ENCODE results near the gene PDZD7.
A peak's percentile ranks its signal among the peaks of the same experiment; 100 is the strongest.

The PDZD7 gene

DNA sequence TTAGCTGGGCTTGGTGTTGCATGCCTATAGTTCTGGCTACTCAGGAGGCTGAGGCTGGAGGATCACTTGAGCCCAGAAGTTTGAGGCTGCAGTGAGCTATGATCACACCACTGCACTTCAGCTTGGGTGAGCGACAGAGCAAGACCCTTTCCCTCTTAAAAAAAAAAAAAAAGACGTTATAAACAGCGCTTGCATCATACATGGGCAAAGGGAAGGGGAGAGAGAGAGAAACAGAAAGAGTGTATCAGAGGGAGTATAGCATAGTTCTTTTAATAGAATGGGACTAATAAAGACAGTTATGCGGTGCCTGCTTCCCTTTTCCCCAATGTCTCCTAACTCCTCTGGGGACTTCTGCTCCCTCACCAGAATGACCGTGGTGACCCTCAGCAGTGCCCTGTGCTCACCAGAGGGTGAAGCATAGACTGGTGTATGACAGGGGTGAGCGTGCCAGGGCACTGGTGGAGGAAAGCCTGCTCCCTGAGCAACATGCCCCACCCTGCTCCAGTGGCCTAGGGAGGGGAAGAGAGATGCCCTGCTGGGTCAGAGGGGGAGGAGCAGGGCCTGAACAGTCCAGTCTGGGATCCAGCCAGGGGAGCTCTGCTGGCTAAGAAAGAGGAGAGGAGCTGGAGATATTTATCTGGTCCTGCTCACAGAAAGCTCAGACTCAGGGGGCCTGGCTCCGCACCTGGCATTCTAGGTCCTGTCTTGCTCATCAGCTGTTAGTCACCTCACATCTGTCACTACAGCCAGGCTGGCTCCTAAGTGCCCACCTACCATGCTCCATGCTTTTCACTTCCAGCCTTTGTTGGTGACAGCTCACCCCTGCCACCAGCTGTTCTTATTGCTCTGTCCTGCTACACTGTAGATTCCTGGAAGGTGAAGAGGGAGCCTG, 2.2 kb downstream of the PDZD7 start:
- 95% methylated on average over 4 of the region's 7 CpGs for WGBS
- Histone ChIP-seq H3K18ac (ENCODE audit: low read depth in 1 of 2, low read length in 2 of 2) (no peak overlapping the region), H4K8ac (ENCODE audit: low read length) (no peak overlapping the region)

DNA sequence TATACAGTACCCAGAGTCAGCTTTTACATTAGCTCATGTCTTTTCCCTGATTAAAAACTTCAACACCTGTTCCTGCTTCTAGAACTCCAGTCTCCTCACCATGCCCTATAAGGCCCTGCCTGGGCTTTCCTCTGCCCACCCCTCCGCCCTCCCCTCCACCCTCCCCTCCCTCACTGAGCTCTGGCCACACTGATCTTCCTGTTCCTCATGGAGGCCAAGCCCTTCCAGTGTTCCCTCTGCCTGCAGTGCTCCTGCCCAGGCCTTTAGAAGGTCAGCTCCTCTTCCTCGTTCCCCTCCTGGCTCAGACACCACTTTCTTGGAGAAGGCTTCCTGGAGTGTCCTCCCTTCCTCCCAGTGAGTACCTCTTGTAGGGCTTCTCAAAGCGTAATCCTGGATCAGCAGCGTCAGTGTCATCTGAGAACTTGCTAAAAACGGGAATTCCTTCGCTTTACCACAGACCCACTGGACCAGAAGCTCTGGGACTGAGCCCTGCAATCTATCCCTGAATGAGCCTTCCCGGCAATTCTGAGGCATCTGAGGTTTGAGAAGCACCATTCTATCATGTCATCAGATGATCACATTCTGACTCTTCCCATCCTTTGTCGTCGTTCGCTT, 3.7 kb downstream of the PDZD7 start:
- H3K9me3 ChIP-seq (ENCODE audit: control insufficient read depth, low read length): no peaks in the 10 kb centered on the region
- no peak overlapping the region for H3K4me3 ChIP-seq (ENCODE audit: insufficient read depth in 1 of 2, low read depth in 1 of 2, low read length in 2 of 2)
- 74% methylated on average over 10 of the region's 10 CpGs for WGBS
- H2AK5ac ChIP-seq (ENCODE audit: low read length, severe bottlenecking): no peak overlapping the region
- no peak overlapping the region for H2BK15ac ChIP-seq (ENCODE audit: low read depth, poor library complexity, severe bottlenecking)
- no peak overlapping the region for H3K14ac ChIP-seq (ENCODE audit: low read length in 2 of 2)
- peaks cover 0 to 14% of the 10 kb centered on the region in 2 experiments for H3K27me3 ChIP-seq (ENCODE audit: control insufficient read depth in 1 of 2, insufficient read depth in 1 of 2, low read length in 2 of 2)
- no peak overlapping the region for H3K23ac ChIP-seq (ENCODE audit: low read length in 2 of 2)
- DNase-seq: no peak
- no peak overlapping the region for H2BK5ac ChIP-seq (ENCODE audit: low read depth, low read length, poor library complexity, severe bottlenecking)
- H4K8ac ChIP-seq (ENCODE audit: low read length): no peak overlapping the region
- no peak overlapping the region for H2BK120ac ChIP-seq (ENCODE audit: low read depth, low read length)
- no peak overlapping the region for H3K4ac ChIP-seq (ENCODE audit: low read depth in 1 of 2, low read length in 2 of 2)
- H3K4me2 ChIP-seq (ENCODE audit: low read length, poor library complexity, severe bottlenecking): no peak overlapping the region
- no peak overlapping the region for H2AFZ ChIP-seq (ENCODE audit: low read depth, low read length)
- H3K4me1 ChIP-seq (ENCODE audit: control insufficient read depth, insufficient read depth, low read depth, low read length): peaks cover 22% of the 10 kb centered on the region
- H3K79me1 ChIP-seq (replicated peaks; ENCODE audit: low read length, poor library complexity, severe bottlenecking): peaks cover 2% of the 10 kb centered on the region
- no peak overlapping the region for H3K27ac ChIP-seq (ENCODE audit: low read length, poor library complexity, severe bottlenecking)
- H2BK12ac ChIP-seq (ENCODE audit: low read length in 2 of 2): no peak overlapping the region
- H3K9ac ChIP-seq (ENCODE audit: low read length): no peak overlapping the region
- H4K91ac ChIP-seq (ENCODE audit: low read length): no peak overlapping the region
- H3K18ac ChIP-seq (ENCODE audit: low read depth in 1 of 2, low read length in 2 of 2): no peak overlapping the region
- H3K36me3 ChIP-seq (ENCODE audit: control insufficient read depth in 1 of 2, insufficient read depth in 2 of 2, low read depth in 1 of 2, low read length in 2 of 2): peaks cover 0 to 5% of the 10 kb centered on the region in 2 experiments

More for the DNA sequence above, 2.2 kb downstream of the PDZD7 start:
- peaks cover 2% of the 10 kb centered on the region for H3K79me1 ChIP-seq (replicated peaks; ENCODE audit: low read length, poor library complexity, severe bottlenecking)
- no peak for DNase-seq
- no peak overlapping the region for H3K14ac ChIP-seq (ENCODE audit: low read length in 2 of 2)
- H3K4ac ChIP-seq (ENCODE audit: low read depth in 1 of 2, low read length in 2 of 2): no peak overlapping the region
- no peak overlapping the region for H2AK5ac ChIP-seq (ENCODE audit: low read length, severe bottlenecking)
- H3K23ac ChIP-seq (ENCODE audit: low read length in 2 of 2): no peak overlapping the region
- H4K91ac ChIP-seq (ENCODE audit: low read length): no peak overlapping the region
- H3K9me3 ChIP-seq (ENCODE audit: control insufficient read depth, low read length): no peaks in the 10 kb centered on the region
- H3K27me3 ChIP-seq (ENCODE audit: control insufficient read depth in 1 of 2, insufficient read depth in 1 of 2, low read length in 2 of 2): peaks cover 0 to 14% of the 10 kb centered on the region in 2 experiments
- no peaks in the 10 kb centered on the region for H3K36me3 ChIP-seq (ENCODE audit: control insufficient read depth in 1 of 2, insufficient read depth in 2 of 2, low read depth in 1 of 2, low read length in 2 of 2)
- H3K4me3 ChIP-seq (ENCODE audit: insufficient read depth in 1 of 2, low read depth in 1 of 2, low read length in 2 of 2): no peak overlapping the region
- H3K27ac ChIP-seq (ENCODE audit: low read length, poor library complexity, severe bottlenecking): no peak overlapping the region
- no peak overlapping the region for H2BK5ac ChIP-seq (ENCODE audit: low read depth, low read length, poor library complexity, severe bottlenecking)
- H3K9ac ChIP-seq (ENCODE audit: low read length): peak overlapping the region; percentile 9
- no peak overlapping the region for H3K4me2 ChIP-seq (ENCODE audit: low read length, poor library complexity, severe bottlenecking)
- no peak overlapping the region for H2BK12ac ChIP-seq (ENCODE audit: low read length in 2 of 2)
- H2AFZ ChIP-seq (ENCODE audit: low read depth, low read length): no peak overlapping the region
- no peak overlapping the region for H2BK15ac ChIP-seq (ENCODE audit: low read depth, poor library complexity, severe bottlenecking)
- no peak overlapping the region for H2BK120ac ChIP-seq (ENCODE audit: low read depth, low read length)
- H3K4me1 ChIP-seq (ENCODE audit: control insufficient read depth, insufficient read depth, low read depth, low read length): peaks cover 24% of the 10 kb centered on the region

GRCh38 chr10:101022967-101023705, 7.8 kb downstream of the PDZD7 start:
- Histone ChIP-seq H4K8ac (ENCODE audit: low read length) (no peak overlapping the region), H3K18ac (ENCODE audit: low read depth in 1 of 2, low read length in 2 of 2) (no peak overlapping the region), H4K91ac (ENCODE audit: low read length) (no peak overlapping the region), H3K4me3 (ENCODE audit: insufficient read depth in 1 of 2, low read depth in 1 of 2, low read length in 2 of 2) (no peak overlapping the region), H3K36me3 (ENCODE audit: control insufficient read depth in 1 of 2, insufficient read depth in 2 of 2, low read depth in 1 of 2, low read length in 2 of 2) (peaks cover 0 to 5% of the 10 kb centered on the region in 2 experiments), H2BK15ac (ENCODE audit: low read depth, poor library complexity, severe bottlenecking) (no peak overlapping the region), H2AFZ (ENCODE audit: low read depth, low read length) (no peak overlapping the region), H2BK5ac (ENCODE audit: low read depth, low read length, poor library complexity, severe bottlenecking) (no peak overlapping the region), H3K23ac (ENCODE audit: low read length in 2 of 2) (no peak overlapping the region), H2BK12ac (ENCODE audit: low read length in 2 of 2) (no peak overlapping the region), H3K14ac (ENCODE audit: low read length in 2 of 2) (no peak overlapping the region), H3K27ac (ENCODE audit: low read length, poor library complexity, severe bottlenecking) (no peak overlapping the region), H3K4ac (ENCODE audit: low read depth in 1 of 2, low read length in 2 of 2) (no peak overlapping the region), H3K9me3 (ENCODE audit: control insufficient read depth, low read length) (no peaks in the 10 kb centered on the region), H3K9ac (ENCODE audit: low read length) (no peak overlapping the region), H3K4me2 (ENCODE audit: low read length, poor library complexity, severe bottlenecking) (no peak overlapping the region), H3K4me1 (ENCODE audit: control insufficient read depth, insufficient read depth, low read depth, low read length) (peaks cover 13% of the 10 kb centered on the region), H3K79me1 (replicated peaks; ENCODE audit: low read length, poor library complexity, severe bottlenecking) (no peaks in the 10 kb centered on the region), H2BK120ac (ENCODE audit: low read depth, low read length) (no peak overlapping the region), H3K27me3 (ENCODE audit: control insufficient read depth in 1 of 2, insufficient read depth in 1 of 2, low read length in 2 of 2) (peaks cover 0 to 3% of the 10 kb centered on the region in 2 experiments), H2AK5ac (ENCODE audit: low read length, severe bottlenecking) (no peak overlapping the region)
- DNase-seq: no peak
- 92% methylated on average over 14 of the region's 15 CpGs for WGBS

Data from mesenchymal stem cell (in vitro differentiated cells and primary cell).